Subcutaneous abdominal adipose tissue (tissue), 5 donors: ENCODE measurements around the gene QSOX2.

Experiments
- H3K27ac ChIP-seq: one replicate; pipeline ENCODE4 v1.7.0; 2013; ENCODE audit warnings: low read depth, mild to moderate bottlenecking, inconsistent platforms, low read length, moderate library complexity
- H3K27me3 ChIP-seq, 5 donors: one replicate each; pipeline ENCODE4 v1.7.0; 2013; ENCODE audit warnings: low read length in 5 of 5, inconsistent platforms in 1 of 5; ENCODE audit not compliant: control insufficient read depth in 5 of 5, insufficient read depth in 4 of 5
- H3K36me3 ChIP-seq, 5 donors: one replicate each; pipeline ENCODE4 v1.7.0; 2013; ENCODE audit warnings: low read length in 5 of 5; ENCODE audit not compliant: control insufficient read depth in 5 of 5, insufficient read depth in 5 of 5
- H3K4me1 ChIP-seq, 5 donors: one replicate each; pipeline ENCODE4 v1.7.0; 2013; ENCODE audit warnings: low read length in 5 of 5, mild to moderate bottlenecking in 3 of 5, moderate library complexity in 1 of 5; ENCODE audit not compliant: control insufficient read depth in 5 of 5, insufficient read depth in 5 of 5
- H3K4me3 ChIP-seq, 5 donors: one replicate each; pipeline ENCODE4 v1.7.0; 2013; ENCODE audit warnings: low read length in 5 of 5, low read depth in 1 of 5
- H3K9ac ChIP-seq, 5 donors: one replicate each; pipeline ENCODE4 v1.7.0; 2013; ENCODE audit warnings: low read length in 5 of 5, mild to moderate bottlenecking in 4 of 5, moderate library complexity in 3 of 5
- H3K9me3 ChIP-seq, 5 donors: one replicate each; pipeline ENCODE4 v1.7.0; 2013; ENCODE audit warnings: low read length in 5 of 5; ENCODE audit not compliant: control insufficient read depth in 5 of 5
- donor health status: healthy.
- donor health status: healthy.
- donor health status: healthy.
- donor health status: healthy.
- donor health status: healthy.

Gene QSOX2

GRCh38 chr9:136204838-136205706, 40.5 kb downstream of the QSOX2 start, which contains the start of gene LHX3:
TSS of gene LHX3 (minus strand) at chr9:136205128. CDS start at chr9:136205012, 116 bp downstream.
- H3K9me3 ChIP-seq = no peaks in the 10 kb centered on the region
- peaks cover 40 to 51% (median 46%) of the 10 kb centered on the region in 5 donors for H3K27me3 ChIP-seq
- no peak within 1 kb of the TSS for H3K4me3 ChIP-seq
- H3K9ac ChIP-seq = no peak within 1 kb of the TSS
- peaks cover 0 to 3% (median 0%) of the 10 kb centered on the region in 5 donors for H3K4me1 ChIP-seq
- no peak within 1 kb of the TSS for H3K27ac ChIP-seq
- peaks cover 0 to 23% (median 11%) of the 10 kb centered on the region in 5 donors for H3K36me3 ChIP-seq

GRCh38 chr9:136204145-136204805, 41.3 kb downstream of the QSOX2 start:
- H3K27ac ChIP-seq = no peak overlapping the region
- H3K27me3 ChIP-seq = peaks cover 47 to 59% (median 54%) of the 10 kb centered on the region in 5 donors

GRCh38 chr9:136203408-136204144, 42.0 kb downstream of the QSOX2 start:
- Histone ChIP-seq H3K27me3 (peaks cover 48 to 63% (median 57%) of the 10 kb centered on the region in 5 donors), H3K9me3 (no peaks in the 10 kb centered on the region), H3K9ac (no peak overlapping the region), H3K36me3 (peaks cover 0 to 10% (median 3%) of the 10 kb centered on the region in 5 donors), H3K27ac (no peak overlapping the region), H3K4me3 (no peak overlapping the region), H3K4me1 (peaks cover 0 to 3% (median 0%) of the 10 kb centered on the region in 5 donors)

More at GRCh38 chr9:136204145-136204805, 41.3 kb downstream of the QSOX2 start:
- no peaks in the 10 kb centered on the region for H3K9me3 ChIP-seq
- H3K9ac ChIP-seq = no peak overlapping the region
- H3K4me1 ChIP-seq = peaks cover 0 to 3% (median 0%) of the 10 kb centered on the region in 5 donors
- peaks cover 0 to 17% (median 7%) of the 10 kb centered on the region in 5 donors for H3K36me3 ChIP-seq
- no peak overlapping the region for H3K4me3 ChIP-seq

GRCh38 chr9:136202454-136203407, 42.9 kb downstream of the QSOX2 start:
- Histone ChIP-seq H3K27ac (no peak overlapping the region), H3K4me1 (peaks cover 0 to 3% (median 0%) of the 10 kb centered on the region in 5 donors), H3K9ac (no peak overlapping the region), H3K9me3 (no peaks in the 10 kb centered on the region), H3K36me3 (peaks cover 0 to 6% (median 0%) of the 10 kb centered on the region in 5 donors), H3K27me3 (peaks cover 56 to 71% (median 62%) of the 10 kb centered on the region in 5 donors), H3K4me3 (no peak overlapping the region)

GRCh38 chr9:136201609-136202453, 43.8 kb downstream of the QSOX2 start:
- H3K27ac ChIP-seq = no peak overlapping the region
- H3K4me1 ChIP-seq = peaks cover 0 to 3% (median 0%) of the 10 kb centered on the region in 5 donors
- no peaks in the 10 kb centered on the region for H3K9me3 ChIP-seq
- H3K4me3 ChIP-seq = no peak overlapping the region
- H3K36me3 ChIP-seq = peaks cover 0 to 3% (median 0%) of the 10 kb centered on the region in 5 donors
- peaks cover 62 to 79% (median 70%) of the 10 kb centered on the region in 5 donors for H3K27me3 ChIP-seq
- H3K9ac ChIP-seq = no peak overlapping the region

- Histone ChIP-seq H3K9ac (no peak overlapping the region), H3K4me3 (no peak overlapping the region), H3K9me3 (no peaks in the 10 kb centered on the region), H3K4me1 (peaks cover 0 to 3% (median 0%) of the 10 kb centered on the region in 5 donors), H3K27me3 (peaks cover 68 to 86% (median 76%) of the 10 kb centered on the region in 5 donors), H3K36me3 (peaks cover 0 to 3% (median 0%) of the 10 kb centered on the region in 5 donors), H3K27ac (no peak overlapping the region)
Observed at GRCh38 chr9:136201174-136201573, 44.4 kb downstream of the QSOX2 start.

- H3K4me3 ChIP-seq = no peak overlapping the region
- no peaks in the 10 kb centered on the region for H3K9me3 ChIP-seq
- peaks cover 69 to 87% (median 80%) of the 10 kb centered on the region in 5 donors for H3K27me3 ChIP-seq
Observed at GRCh38 chr9:136200424-136200823, 45.2 kb downstream of the QSOX2 start.

GRCh38 chr9:136199391-136200288, 46.0 kb downstream of the QSOX2 start:
- H3K27me3 ChIP-seq = peaks cover 68 to 89% (median 78%) of the 10 kb centered on the region in 5 donors

More at GRCh38 chr9:136200424-136200823, 45.2 kb downstream of the QSOX2 start:
- Histone ChIP-seq H3K36me3 (no peaks in the 10 kb centered on the region), H3K4me1 (peaks cover 0 to 3% (median 0%) of the 10 kb centered on the region in 5 donors), H3K27ac (no peak overlapping the region), H3K9ac (no peak overlapping the region)

More at GRCh38 chr9:136199391-136200288, 46.0 kb downstream of the QSOX2 start:
- H3K9ac ChIP-seq = no peak overlapping the region
- no peak overlapping the region for H3K27ac ChIP-seq
- H3K36me3 ChIP-seq = no peaks in the 10 kb centered on the region
- no peak overlapping the region for H3K4me3 ChIP-seq
- no peaks in the 10 kb centered on the region for H3K9me3 ChIP-seq
- peaks cover 0 to under 1% (median 0%) of the 10 kb centered on the region in 5 donors for H3K4me1 ChIP-seq
